ENCODE measurements around the gene TANGO6. TPM values are rescaled to one million over a fixed set of nuclear protein-coding genes. Genes with fewer than 3 reads are reported as not detected.

Gene TANGO6
- total and polyA plus RNA-seq, 12 donors, result 1.9 to 17.9 (median 10.9) TPM

DNA sequence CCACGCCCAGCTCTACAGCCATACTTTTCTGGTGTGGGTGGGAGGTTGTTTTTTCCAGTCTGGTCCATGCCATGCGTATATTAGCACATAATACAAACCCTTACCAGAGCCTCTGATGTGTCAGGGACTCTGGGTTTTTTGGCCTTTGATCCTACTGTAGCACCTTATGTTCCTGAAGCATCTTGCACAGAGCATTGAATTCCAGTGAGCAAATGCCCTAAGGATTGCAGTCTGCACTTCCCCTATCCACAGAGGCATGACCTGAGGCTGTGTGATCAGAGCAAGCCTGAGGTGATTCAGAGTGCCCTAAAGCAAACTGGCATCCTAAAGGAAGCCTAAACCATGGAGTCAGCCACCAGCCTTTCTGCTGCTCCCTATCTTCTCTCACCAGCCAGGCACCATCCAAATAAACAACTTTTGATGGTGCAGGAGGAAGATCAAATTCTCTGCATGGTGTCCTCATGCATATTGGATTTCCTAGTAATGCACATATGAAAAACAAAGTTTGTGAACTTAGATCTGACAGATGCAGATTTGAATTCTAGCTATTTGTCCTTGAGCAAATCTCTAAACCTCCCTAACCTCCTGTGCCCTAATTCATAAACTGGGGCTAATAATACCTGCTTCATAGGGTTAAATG, 220.9 kb downstream of the TANGO6 start:
- no peaks in the 10 kb centered on the region for H3K4me1 ChIP-seq (replicated peaks in 1 of 2)
- intact Hi-C loops (cut with DNase I), result no loop called here
- H3K4me3 ChIP-seq, result no peak overlapping the region
- H3K27ac ChIP-seq, result no peak overlapping the region
- H3K27me3 ChIP-seq, result no peaks in the 10 kb centered on the region
- H3K36me3 ChIP-seq (replicated peaks in 1 of 2), result no peaks in the 10 kb centered on the region
- WGBS, 4 donors, result 86 to 96% (median 91%) methylated on average over 2 of the region's 2 CpGs
- DNase-seq, result no peak
- TF ChIP-seq, protein P1, sequence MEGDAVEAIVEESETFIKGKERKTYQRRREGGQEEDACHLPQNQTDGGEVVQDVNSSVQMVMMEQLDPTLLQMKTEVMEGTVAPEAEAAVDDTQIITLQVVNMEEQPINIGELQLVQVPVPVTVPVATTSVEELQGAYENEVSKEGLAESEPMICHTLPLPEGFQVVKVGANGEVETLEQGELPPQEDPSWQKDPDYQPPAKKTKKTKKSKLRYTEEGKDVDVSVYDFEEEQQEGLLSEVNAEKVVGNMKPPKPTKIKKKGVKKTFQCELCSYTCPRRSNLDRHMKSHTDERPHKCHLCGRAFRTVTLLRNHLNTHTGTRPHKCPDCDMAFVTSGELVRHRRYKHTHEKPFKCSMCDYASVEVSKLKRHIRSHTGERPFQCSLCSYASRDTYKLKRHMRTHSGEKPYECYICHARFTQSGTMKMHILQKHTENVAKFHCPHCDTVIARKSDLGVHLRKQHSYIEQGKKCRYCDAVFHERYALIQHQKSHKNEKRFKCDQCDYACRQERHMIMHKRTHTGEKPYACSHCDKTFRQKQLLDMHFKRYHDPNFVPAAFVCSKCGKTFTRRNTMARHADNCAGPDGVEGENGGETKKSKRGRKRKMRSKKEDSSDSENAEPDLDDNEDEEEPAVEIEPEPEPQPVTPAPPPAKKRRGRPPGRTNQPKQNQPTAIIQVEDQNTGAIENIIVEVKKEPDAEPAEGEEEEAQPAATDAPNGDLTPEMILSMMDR (IDR thresholded peaks at IDR 0.05), result no peak
- TF ChIP-seq POLR2A (IDR thresholded peaks at IDR 0.05), result no peak
- no peaks in the 10 kb centered on the region for H3K9me3 ChIP-seq (replicated peaks in 1 of 3)

DNA sequence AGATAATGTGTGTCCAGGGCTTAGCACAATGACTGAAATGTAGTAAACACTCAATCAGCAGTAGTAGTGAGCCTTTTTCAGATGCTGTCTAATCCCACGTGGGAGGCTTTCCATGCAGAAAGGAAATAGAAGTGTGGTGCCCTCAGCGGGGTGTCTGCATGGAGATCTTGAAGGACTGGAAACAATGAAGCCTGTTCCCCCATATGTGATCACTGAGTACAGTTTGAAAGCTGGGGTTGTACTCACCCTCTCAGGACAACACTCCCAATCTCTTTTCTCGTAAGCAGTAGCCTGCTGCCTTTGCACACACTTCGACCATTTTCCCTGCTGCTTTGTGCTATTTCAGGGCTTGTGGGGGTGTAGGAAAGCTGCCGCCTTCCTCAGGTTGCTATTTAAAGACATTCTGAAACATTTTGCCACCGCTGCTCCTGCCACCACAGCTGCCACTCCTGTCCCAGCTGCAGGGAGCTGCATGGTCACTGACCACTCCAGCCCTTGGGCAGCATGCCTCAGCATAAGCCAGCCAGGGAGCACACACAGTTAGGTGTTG, 221.5 kb downstream of the TANGO6 start:
- TF ChIP-seq, protein P1 (IDR thresholded peaks at IDR 0.05), result no peak
- TF ChIP-seq POLR2A (IDR thresholded peaks at IDR 0.05), result no peak
- H3K4me3 ChIP-seq, result no peak overlapping the region
- 78 to 89% (median 85%) methylated on average over 6 of the region's 6 CpGs for WGBS, 4 donors

DNA sequence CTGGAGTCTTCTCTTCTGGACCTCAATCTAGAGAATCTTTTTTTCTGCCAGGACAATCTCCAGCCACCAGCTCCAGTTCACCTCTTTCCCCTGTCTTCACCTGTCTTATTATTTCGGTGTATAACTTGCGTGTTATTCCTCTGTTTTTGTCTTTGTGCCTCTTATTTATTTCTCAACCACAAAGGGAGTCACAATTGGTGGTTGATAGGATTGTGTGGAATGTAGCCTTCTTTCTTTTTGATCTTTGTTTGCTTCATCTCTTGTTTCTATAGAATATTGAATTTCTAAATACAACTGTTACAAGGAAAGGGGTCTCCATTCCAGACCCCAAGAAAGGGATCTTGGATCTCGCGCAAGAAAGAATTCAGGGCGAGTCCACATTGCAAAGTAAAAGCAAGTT, 226.2 kb downstream of the TANGO6 start:
- no peak for DNase-seq
- Histone ChIP-seq H3K36me3 (replicated peaks in 1 of 2) (no peaks in the 10 kb centered on the region), H3K27ac (no peak overlapping the region), H3K27me3 (no peaks in the 10 kb centered on the region), H3K9me3 (replicated peaks in 1 of 3) (no peaks in the 10 kb centered on the region), H3K4me3 (no peak overlapping the region), H3K4me1 (replicated peaks in 1 of 2) (no peaks in the 10 kb centered on the region)
- intact Hi-C loops (cut with DNase I), result no loop called here
- WGBS, 4 donors, result 95 to 99% (median 98%) methylated on average over 5 of the region's 5 CpGs
- TF ChIP-seq, protein P1 (IDR thresholded peaks at IDR 0.05), result no peak
- TF ChIP-seq POLR2A (IDR thresholded peaks at IDR 0.05), result no peak

More for the DNA sequence above, 221.5 kb downstream of the TANGO6 start:
- H3K4me1 ChIP-seq (replicated peaks in 1 of 2), result no peaks in the 10 kb centered on the region
- H3K36me3 ChIP-seq (replicated peaks in 1 of 2), result no peaks in the 10 kb centered on the region
- intact Hi-C loops (cut with DNase I), result no loop called here
- no peak overlapping the region for H3K27ac ChIP-seq
- no peaks in the 10 kb centered on the region for H3K27me3 ChIP-seq
- DNase-seq, result no peak
- H3K9me3 ChIP-seq (replicated peaks in 1 of 3), result no peaks in the 10 kb centered on the region

DNA sequence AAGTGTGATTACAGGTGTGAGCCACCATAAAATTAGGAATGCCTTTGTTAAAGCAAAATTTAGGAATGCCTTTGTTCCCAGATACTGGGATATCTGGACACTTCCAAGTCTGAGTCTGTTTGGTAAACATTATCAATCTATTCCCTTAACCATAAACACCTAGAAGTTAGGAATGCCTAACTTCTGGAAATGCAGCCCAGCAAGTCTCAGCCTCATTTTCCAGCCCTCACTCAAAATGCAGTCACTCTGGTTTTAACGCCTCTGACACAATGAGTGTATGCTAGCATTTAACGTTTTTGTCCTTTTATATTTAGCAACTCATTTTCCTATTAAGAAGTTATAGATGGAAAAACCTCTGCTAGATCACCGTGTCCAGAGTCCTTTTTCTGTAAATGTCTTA, 227.7 kb downstream of the TANGO6 start:
- Histone ChIP-seq H3K27ac (no peak overlapping the region), H3K27me3 (no peaks in the 10 kb centered on the region), H3K4me1 (replicated peaks in 1 of 2) (no peaks in the 10 kb centered on the region), H3K4me3 (no peak overlapping the region), H3K36me3 (replicated peaks in 1 of 2) (no peaks in the 10 kb centered on the region), H3K9me3 (replicated peaks in 1 of 3) (no peaks in the 10 kb centered on the region)
- WGBS, 4 donors, result 78 to 91% (median 83%) methylated on average over 3 of the region's 3 CpGs
- DNase-seq, result no peak
- intact Hi-C loops (cut with DNase I), result no loop called here
- no peak for TF ChIP-seq POLR2A (IDR thresholded peaks at IDR 0.05)
- TF ChIP-seq, protein P1 (IDR thresholded peaks at IDR 0.05), result no peak

All from adrenal gland (tissue), 12 donors.